Measurements from ENCODE around the gene TNFAIP1. TPM values are rescaled to one million over a fixed set of nuclear protein-coding genes. Genes with fewer than 3 reads are reported as not detected.

TNFAIP1 gene
- total RNA-seq, 1 experiment from 2014 or later: 21.3 TPM

- Mint-ChIP-seq H3K27me3 (ENCODE audit: low read depth) (no peaks in the 10 kb centered on the region), H3K4me3 (peak overlapping the region; percentile 99), H3K4me1 (peaks cover 20% of the 10 kb centered on the region), H3K36me3 (no peaks in the 10 kb centered on the region), H3K9me3 (no peaks in the 10 kb centered on the region), H3K27ac (peak overlapping the region; percentile 91)
- ATAC-seq: no peak
- no peak for TF ChIP-seq OVOL2 (CRISPR knock-in tag; IDR thresholded peaks at IDR 0.05; ENCODE audit: borderline replicate concordance)
- TF ChIP-seq GRHL2 (CRISPR knock-in tag; IDR thresholded peaks at IDR 0.05; ENCODE audit: insufficient replicate concordance, severe bottlenecking): no peak
- no peak for TF ChIP-seq ZSCAN18 (CRISPR knock-in tag; IDR thresholded peaks at IDR 0.05)
- TF ChIP-seq TEAD4 (CRISPR knock-in tag; IDR thresholded peaks at IDR 0.05): no peak
- TF ChIP-seq, protein P1, sequence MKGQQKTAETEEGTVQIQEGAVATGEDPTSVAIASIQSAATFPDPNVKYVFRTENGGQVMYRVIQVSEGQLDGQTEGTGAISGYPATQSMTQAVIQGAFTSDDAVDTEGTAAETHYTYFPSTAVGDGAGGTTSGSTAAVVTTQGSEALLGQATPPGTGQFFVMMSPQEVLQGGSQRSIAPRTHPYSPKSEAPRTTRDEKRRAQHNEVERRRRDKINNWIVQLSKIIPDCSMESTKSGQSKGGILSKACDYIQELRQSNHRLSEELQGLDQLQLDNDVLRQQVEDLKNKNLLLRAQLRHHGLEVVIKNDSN (CRISPR knock-in tag; IDR thresholded peaks at IDR 0.05): no peak
- TF ChIP-seq HMGXB4 (CRISPR knock-in tag; IDR thresholded peaks at IDR 0.05): no peak
- no peak for TF ChIP-seq TP53 (CRISPR knock-in tag; IDR thresholded peaks at IDR 0.05)
- TF ChIP-seq GTF2I (CRISPR knock-in tag; conservative IDR thresholded peaks at IDR 0.05): no peak
- no peak for TF ChIP-seq MYBL2 (CRISPR knock-in tag; IDR thresholded peaks at IDR 0.05)
- no peak for TF ChIP-seq E2F1 (CRISPR knock-in tag; IDR thresholded peaks at IDR 0.05)
- no peak for TF ChIP-seq KAT7 (CRISPR knock-in tag; IDR thresholded peaks at IDR 0.05; ENCODE audit: borderline replicate concordance)
- TF ChIP-seq FOXJ3 (CRISPR knock-in tag; IDR thresholded peaks at IDR 0.05; ENCODE audit: borderline replicate concordance): no peak
- no peak for TF ChIP-seq ZNF416 (CRISPR knock-in tag; IDR thresholded peaks at IDR 0.05)
- TF ChIP-seq PRDM15 (CRISPR knock-in tag; IDR thresholded peaks at IDR 0.05): no peak
- TF ChIP-seq GABPB1 (CRISPR knock-in tag; IDR thresholded peaks at IDR 0.05): no peak
- TF ChIP-seq NR2C2 (CRISPR knock-in tag; IDR thresholded peaks at IDR 0.05): no peak
- ChIA-PET POLR2A (interaction anchor here (0.9 to 2.5 kb wide), 6 partner anchors 9 to 41 kb away, joined by 3 to 17 read pairs (median 6); partner anchors contain the start of genes POLDIP2 and TMEM97), CTCF (interaction anchor here (1.1 to 3.6 kb wide), 10 partner anchors 9 to 619 kb away, joined by 4 to 26 read pairs (median 14); partner anchors contain the start of genes POLDIP2, SARM1, SLC46A1 and TMEM97)
- no peak for DNase-seq (ENCODE audit: low spot score)
Observed at GRCh38 chr17:28334666-28335200, 828 bp upstream of the TNFAIP1 start.

Measured in WTC11 (cell line).